GM12892 (cell line): ENCODE data around the gene LRPAP1.

Experiments used
- DNase-seq: peaks from one replicate; pipeline ENCODE4 v3.0.0; 2011; ENCODE audit not compliant: insufficient read length
- FAIRE-seq: peaks from 2 replicates; lab custom pipeline; 2011; peaks lifted over from hg19 to GRCh38; lab: Jason Lieb, UNC
- POLR2A ChIP-seq: IDR thresholded peaks from 2 replicates; pipeline ENCODE4 v1.6.1; 2011; ENCODE audit warnings: low read depth, low read length, control low read depth
- POLR2AphosphoS5 ChIP-seq: IDR thresholded peaks from 2 replicates; pipeline ENCODE4 v1.6.1; 2011; ENCODE audit warnings: low read depth, low read length, control low read depth
- TAF1 ChIP-seq: IDR thresholded peaks from 2 replicates; pipeline ENCODE4 v1.6.1; 2011; ENCODE audit warnings: low read depth, mild to moderate bottlenecking, control low read depth, low read length, borderline replicate concordance

LRPAP1 gene

GRCh38 chr4:3470244-3471097 is 61.8 kb downstream of the LRPAP1 start:
- FAIRE-seq (no peak), DNase-seq (no peak)
- TF ChIP-seq POLR2A (no peak), POLR2AphosphoS5 (no peak), TAF1 (no peak)

- DNase-seq (no peak), FAIRE-seq (no peak)
- TF ChIP-seq TAF1 (no peak), POLR2A (no peak), POLR2AphosphoS5 (no peak)
Measured at GRCh38 chr4:3469386-3470243, 62.6 kb downstream of the LRPAP1 start.

GRCh38 chr4:3468804-3469203 is 63.4 kb downstream of the LRPAP1 start:
- no peak for DNase-seq
- peak; percentile 40 for FAIRE-seq
- no peak for TF ChIP-seq TAF1
- no peak for TF ChIP-seq POLR2A
- TF ChIP-seq POLR2AphosphoS5, result no peak

DNA sequence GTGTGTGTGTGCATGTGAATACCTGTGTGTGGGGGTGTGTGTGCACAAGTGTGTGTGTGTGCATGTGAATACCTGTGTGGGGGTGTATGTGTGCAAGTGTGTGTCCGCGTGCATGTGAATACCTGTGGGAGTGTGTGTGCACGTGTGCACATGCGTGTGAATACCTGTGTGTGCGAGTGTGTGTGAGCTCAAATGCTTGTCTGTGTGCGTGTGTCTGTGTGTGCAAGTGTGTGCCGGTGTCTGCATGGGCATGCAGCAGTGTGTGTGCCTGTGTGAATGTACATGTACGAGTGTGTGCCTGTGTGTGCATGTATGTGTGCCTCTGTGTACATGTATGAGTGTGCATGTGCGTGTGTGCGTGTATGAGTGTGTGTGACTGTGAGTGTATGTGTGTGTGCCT is 64.1 kb downstream of the LRPAP1 start:
- FAIRE-seq (no peak), DNase-seq (no peak)
- TF ChIP-seq POLR2A, result no peak
- no peak for TF ChIP-seq POLR2AphosphoS5
- TF ChIP-seq TAF1, result no peak

DNA sequence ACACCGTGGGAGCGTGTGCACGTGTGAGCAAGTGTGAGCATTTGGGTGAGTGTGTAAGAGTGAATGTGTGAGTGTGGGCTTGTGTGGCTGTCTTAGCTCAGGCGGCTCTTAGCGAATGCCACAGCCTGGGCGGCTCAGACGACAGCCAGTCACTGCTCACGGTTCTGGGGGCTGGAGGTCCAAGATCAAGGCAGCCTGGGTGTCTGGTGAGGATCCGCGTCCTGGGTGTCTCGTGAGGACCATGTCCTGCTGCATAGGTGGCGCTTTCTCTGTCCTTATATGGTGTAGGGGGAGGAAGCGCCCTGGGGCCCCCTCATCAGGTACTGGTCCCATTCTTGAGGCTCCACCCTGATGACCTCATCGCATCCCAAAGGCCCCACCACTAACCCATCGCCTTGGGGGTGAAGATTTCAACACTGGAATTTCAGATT is 64.6 kb downstream of the LRPAP1 start:
- no peak for TF ChIP-seq TAF1
- no peak for TF ChIP-seq POLR2A
- TF ChIP-seq POLR2AphosphoS5, result no peak
- FAIRE-seq (no peak), DNase-seq (no peak)

- TF ChIP-seq TAF1, result no peak
- TF ChIP-seq POLR2A, result no peak
- no peak for TF ChIP-seq POLR2AphosphoS5
Measured at GRCh38 chr4:3466691-3467600, 65.3 kb downstream of the LRPAP1 start.

GRCh38 chr4:3465698-3466671 is 66.2 kb downstream of the LRPAP1 start:
- FAIRE-seq, result no peak
- TF ChIP-seq POLR2A (no peak), TAF1 (no peak)
- DNase-seq, result no peak

More at GRCh38 chr4:3466691-3467600, 65.3 kb downstream of the LRPAP1 start:
- DNase-seq, result no peak
- no peak for FAIRE-seq

DNA sequence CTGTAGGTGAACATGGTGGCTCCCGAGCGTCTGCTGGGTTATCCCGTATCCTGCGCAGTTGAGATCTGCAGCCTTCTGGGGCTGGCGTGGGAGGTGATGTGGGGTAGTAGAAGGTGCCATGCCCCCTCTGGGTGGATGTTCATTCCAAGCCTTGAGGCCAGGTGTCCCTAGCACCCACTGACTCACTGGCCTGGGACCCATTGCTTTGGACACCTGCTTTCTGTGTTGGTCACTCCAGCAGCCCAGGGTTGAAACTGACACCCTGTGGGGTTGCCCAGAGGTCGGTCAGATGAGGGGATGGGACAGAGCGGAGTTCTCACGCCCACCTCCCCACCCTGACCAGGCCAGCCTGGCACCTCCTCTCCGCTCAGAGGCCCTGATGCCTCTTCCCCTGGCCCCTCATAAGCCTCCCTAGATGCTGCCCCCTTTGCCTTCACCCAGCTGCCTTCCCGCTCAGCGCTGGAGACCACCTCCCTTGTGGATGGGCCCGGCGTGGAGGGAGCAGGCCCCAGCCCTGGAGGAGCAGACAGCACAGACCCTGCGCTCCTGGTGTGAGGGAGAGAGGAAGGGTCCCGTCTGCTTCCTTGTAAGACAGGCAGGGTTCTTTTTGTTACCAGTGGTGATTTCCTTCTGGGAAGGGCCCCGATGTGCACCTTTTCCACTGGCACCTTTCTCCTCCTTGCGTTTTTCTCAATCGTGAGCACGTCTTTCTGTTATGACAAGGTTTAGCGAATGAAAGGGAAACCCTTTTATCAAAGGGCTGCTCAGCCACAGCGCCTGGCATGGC is 67.1 kb downstream of the LRPAP1 start:
- FAIRE-seq (no peak), DNase-seq (no peak)
- TF ChIP-seq POLR2A (no peak), TAF1 (no peak), POLR2AphosphoS5 (no peak)

DNA sequence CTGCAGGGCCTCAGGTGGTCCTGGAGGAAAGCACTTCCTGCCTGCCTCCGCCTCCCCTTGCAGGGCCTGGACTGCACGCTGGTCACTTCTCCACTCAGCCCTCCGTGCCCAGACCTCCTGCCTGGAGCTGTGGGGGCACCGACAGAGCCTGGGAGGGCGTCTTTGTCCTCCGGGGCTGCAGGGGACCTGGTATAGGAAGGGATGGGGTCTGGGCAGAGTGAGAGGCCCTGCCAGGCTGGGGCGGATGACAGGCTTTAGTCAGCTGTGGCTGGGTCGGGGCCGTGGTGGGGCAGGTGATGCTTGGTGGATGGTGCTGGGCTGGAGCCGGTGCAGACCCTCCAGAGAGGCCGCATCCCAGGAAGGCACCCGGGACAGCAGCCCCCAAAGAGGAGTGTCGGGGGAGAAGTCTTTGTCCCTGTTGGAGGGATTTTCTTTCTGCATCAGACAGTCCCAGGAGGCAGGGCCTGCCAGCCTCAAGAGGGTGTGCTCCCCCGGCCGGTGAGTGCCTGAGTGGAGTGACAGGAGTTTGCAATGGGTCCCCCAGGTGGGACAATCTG is 67.8 kb downstream of the LRPAP1 start:
- FAIRE-seq (no peak), DNase-seq (no peak)
- TF ChIP-seq POLR2A, result no peak
- TF ChIP-seq POLR2AphosphoS5, result no peak
- TF ChIP-seq TAF1, result no peak
